Measurements from ENCODE around the gene UBTF.

DNA sequence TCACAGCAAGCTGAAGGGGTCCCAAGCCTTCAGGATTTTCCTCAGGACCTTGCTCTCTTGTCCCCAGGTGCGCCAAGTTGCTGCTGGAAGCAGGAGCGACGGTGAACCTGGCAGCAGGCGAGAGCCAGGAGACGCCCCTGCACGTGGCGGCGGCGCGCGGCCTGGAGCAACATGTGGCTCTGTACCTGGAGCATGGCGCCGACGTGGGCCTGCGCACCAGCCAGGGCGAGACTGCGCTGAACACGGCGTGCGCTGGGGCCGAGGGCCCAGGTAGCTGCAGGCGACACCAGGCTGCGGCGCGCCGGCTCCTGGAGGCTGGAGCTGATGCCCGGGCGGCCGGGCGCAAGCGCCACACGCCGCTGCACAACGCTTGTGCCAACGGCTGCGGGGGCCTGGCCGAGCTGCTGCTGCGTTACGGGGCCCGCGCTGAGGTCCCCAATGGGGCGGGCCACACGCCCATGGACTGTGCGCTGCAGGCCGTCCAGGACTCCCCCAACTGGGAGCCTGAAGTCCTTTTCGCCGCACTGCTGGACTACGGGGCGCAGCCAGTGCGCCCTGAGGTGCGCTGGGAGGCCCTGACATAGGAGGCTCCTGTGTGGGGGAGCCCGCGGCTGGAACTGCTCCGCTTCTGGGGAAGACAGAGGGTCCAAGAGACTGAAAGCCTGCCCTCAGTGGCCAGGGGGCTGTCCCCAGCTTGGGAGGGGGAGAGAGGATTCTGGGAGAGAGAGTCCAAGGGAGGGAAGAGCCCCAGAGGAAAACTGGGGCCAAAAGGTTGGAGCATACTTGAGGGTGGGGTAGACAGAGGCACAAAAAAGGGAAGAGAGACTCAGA, 42.6 kb downstream of the UBTF start:
- TF ChIP-seq CTCF (IDR thresholded peaks at IDR 0.05) = no peak
- TF ChIP-seq EZH2 (IDR thresholded peaks at IDR 0.05) = no peak
- no peak for TF ChIP-seq EZH2phosphoT487 (IDR thresholded peaks at IDR 0.05)

Measured in neural progenitor cell (in vitro differentiated cells).